HEK293 (cell line): ENCODE measurements around the gene NOXRED1.

Source experiments
- CTCF ChIP-seq: fragments of 450-650 bp; formaldehyde crosslinking; IDR thresholded peaks from 2 replicates; pipeline ENCODE4 v1.5.1; 2016; ENCODE audit warnings: missing biosample characterization, missing genetic modification characterization
- KLF16 ChIP-seq: fragments of 450-650 bp; formaldehyde crosslinking; IDR thresholded peaks from 2 replicates; pipeline ENCODE4 v1.5.1; 2017; ENCODE audit warnings: missing biosample characterization, missing genetic modification characterization
- MZF1 ChIP-seq: fragments of 450-650 bp; formaldehyde crosslinking; IDR thresholded peaks from 2 replicates; pipeline ENCODE4 v1.5.1; 2017; ENCODE audit warnings: missing biosample characterization, missing genetic modification characterization, borderline replicate concordance
- PATZ1 ChIP-seq: fragments of 450-650 bp; formaldehyde crosslinking; IDR thresholded peaks from 2 replicates; pipeline ENCODE4 v1.5.1; 2016; ENCODE audit warnings: missing biosample characterization, missing genetic modification characterization
- PRDM1 ChIP-seq: fragments of 450-650 bp; formaldehyde crosslinking; IDR thresholded peaks from 2 replicates; pipeline ENCODE4; 2016; ENCODE audit warnings: missing biosample characterization, missing genetic modification characterization
- REST ChIP-seq: fragments of 450-650 bp; formaldehyde crosslinking; IDR thresholded peaks from 2 replicates; pipeline ENCODE4 v1.5.1; 2016; ENCODE audit warnings: missing biosample characterization, missing genetic modification characterization
- ZBTB49 ChIP-seq: fragments of 450-650 bp; formaldehyde crosslinking; IDR thresholded peaks from 2 replicates; pipeline ENCODE4 v1.5.1; 2016; ENCODE audit warnings: missing biosample characterization, missing genetic modification characterization, low read depth
- ZNF580 ChIP-seq: fragments of 450-650 bp; formaldehyde crosslinking; IDR thresholded peaks from 2 replicates; pipeline ENCODE4 v1.5.1; 2016; ENCODE audit warnings: missing biosample characterization, missing genetic modification characterization
- TF ChIP-seq, protein P1 (sequence below): fragments of 450-650 bp; formaldehyde crosslinking; IDR thresholded peaks from 2 replicates; pipeline ENCODE4 v1.5.1; 2016; ENCODE audit warnings: missing biosample characterization, missing genetic modification characterization

- no peak for TF ChIP-seq CTCF (tag by site-specific recombination)
- TF ChIP-seq REST (tag by site-specific recombination), result no peak
- TF ChIP-seq, protein P1, sequence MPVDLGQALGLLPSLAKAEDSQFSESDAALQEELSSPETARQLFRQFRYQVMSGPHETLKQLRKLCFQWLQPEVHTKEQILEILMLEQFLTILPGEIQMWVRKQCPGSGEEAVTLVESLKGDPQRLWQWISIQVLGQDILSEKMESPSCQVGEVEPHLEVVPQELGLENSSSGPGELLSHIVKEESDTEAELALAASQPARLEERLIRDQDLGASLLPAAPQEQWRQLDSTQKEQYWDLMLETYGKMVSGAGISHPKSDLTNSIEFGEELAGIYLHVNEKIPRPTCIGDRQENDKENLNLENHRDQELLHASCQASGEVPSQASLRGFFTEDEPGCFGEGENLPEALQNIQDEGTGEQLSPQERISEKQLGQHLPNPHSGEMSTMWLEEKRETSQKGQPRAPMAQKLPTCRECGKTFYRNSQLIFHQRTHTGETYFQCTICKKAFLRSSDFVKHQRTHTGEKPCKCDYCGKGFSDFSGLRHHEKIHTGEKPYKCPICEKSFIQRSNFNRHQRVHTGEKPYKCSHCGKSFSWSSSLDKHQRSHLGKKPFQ, result no peak
- TF ChIP-seq ZNF580 (tag by site-specific recombination), result no peak
- TF ChIP-seq KLF16 (tag by site-specific recombination), result no peak
- TF ChIP-seq PRDM1, result no peak
- no peak for TF ChIP-seq PATZ1 (tag by site-specific recombination)
- no peak for TF ChIP-seq MZF1 (tag by site-specific recombination)
- no peak for TF ChIP-seq ZBTB49
Observed at GRCh38 chr14:77416836-77417235, 6.5 kb downstream of the NOXRED1 start.
